K562 (cell line): Measurements from ENCODE around the gene SOBP. TPM values are rescaled to one million over a fixed set of nuclear protein-coding genes. Genes with fewer than 3 reads are reported as not detected.

Experiments
- ATAC-seq: fragments of 200-7000 bp; cut with Tn5 transposase; 3 replicates; pipeline ENCODE4 v1.9.1; 2020; ENCODE audit warnings: moderate library complexity
- BruUV-seq: library from RNA; stranded (reverse); fragments of 400-500 nt; replicated peaks from 2 replicates; lab custom pipeline; 2021; lab: Mats Ljungman, UMichigan
- CTCF ChIA-PET: fragments of 300-600 bp; formaldehyde crosslinking; extraction: SDS; loops from one replicate; lab custom pipeline; 2021; ENCODE audit warnings: low intra/inter-chr PET ratio; lab: Yijun Ruan, JAX
- POLR2A ChIA-PET: fragments of 300-600, 350-650 bp; sonication (Branson Sonifier 250); formaldehyde crosslinking; extraction: SDS; loops from one replicate; lab custom pipeline; 2021; ENCODE audit warnings: antibody characterized with exemption, inconsistent platforms; lab: Yijun Ruan, JAX
- DNase-seq, 4 experiments: peaks; one replicate each; pipeline versions ENCODE4 v3.0.0 to v3.0.0-alpha.2; 2011 to 2018; ENCODE audit warnings: low spot score in 3 of 4, mixed read lengths in 3 of 4; ENCODE audit errors: extremely low read depth in 1 of 4
- FAIRE-seq: peaks from 2 replicates; lab custom pipeline; 2011; peaks lifted over from hg19 to GRCh38; lab: Jason Lieb, UNC
- H2AFZ ChIP-seq: 2 replicates; pipeline ENCODE4 v1.6.0; 2011; ENCODE audit warnings: low read depth, low read length, control low read depth, inconsistent platforms
- H3K27ac ChIP-seq: fragments of 200-600 bp; 3 replicates; pipeline ENCODE4 v1.8.0; 2011; ENCODE audit warnings: low read depth, mild to moderate bottlenecking, control low read depth, inconsistent platforms, low read length, moderate library complexity, mixed read lengths; ENCODE audit errors: extremely low read depth
- H3K27me3 ChIP-seq, 2 experiments: fragments of 300-600 bp in 1 of 2; 2 replicates in 1 of 2; 3 replicates in 1 of 2; pipeline versions ENCODE4 v1.6.0 to v1.8.0; 2011; ENCODE audit warnings: inconsistent platforms in 2 of 2, low read length in 2 of 2, mild to moderate bottlenecking in 1 of 2, mixed read lengths in 1 of 2, moderate library complexity in 1 of 2; ENCODE audit not compliant: control insufficient read depth in 2 of 2, insufficient read depth in 2 of 2
- H3K36me3 ChIP-seq: fragments of 300-600 bp; 3 replicates; pipeline ENCODE4 v1.8.0; 2011; ENCODE audit warnings: mild to moderate bottlenecking, low read length, inconsistent platforms; ENCODE audit not compliant: control insufficient read depth, insufficient read depth
- H3K4me1 ChIP-seq, 2 experiments: fragments of 200-600 bp in 1 of 2; replicated peaks in 1 of 2; 2 replicates in 1 of 2; 3 replicates in 1 of 2; pipeline versions ENCODE4 v1.5.1 to v1.8.0; 2011; ENCODE audit warnings: inconsistent platforms in 2 of 2, low read length in 2 of 2, mild to moderate bottlenecking in 1 of 2, mixed read lengths in 1 of 2, moderate library complexity in 1 of 2; ENCODE audit not compliant: control insufficient read depth in 2 of 2, insufficient read depth in 2 of 2
- H3K4me2 ChIP-seq: 2 replicates; pipeline ENCODE4 v1.6.1; 2011; ENCODE audit warnings: low read length, control low read depth, inconsistent platforms, mixed read lengths; ENCODE audit not compliant: insufficient read depth
- H3K4me3 ChIP-seq: fragments of 200-600 bp; sonication (generic), shearing (Covaris generic); 2 replicates; pipeline ENCODE4 v1.5.1; 2016; ENCODE audit warnings: control low read depth, inconsistent platforms
- H3K79me2 ChIP-seq: fragments of 200-600 bp; 3 replicates; pipeline ENCODE4 v1.8.0; 2011; ENCODE audit warnings: low read length, inconsistent platforms; ENCODE audit not compliant: control insufficient read depth, insufficient read depth
- H3K9ac ChIP-seq, 2 experiments: 2 replicates each; pipeline versions ENCODE4 v1.6.0 to v1.6.1; 2011; ENCODE audit warnings: low read depth in 2 of 2, low read length in 2 of 2, control low read depth in 1 of 2, inconsistent platforms in 1 of 2, mild to moderate bottlenecking in 1 of 2, mixed read lengths in 1 of 2; ENCODE audit not compliant: insufficient read depth in 1 of 2
- H3K9me1 ChIP-seq: one replicate; pipeline ENCODE4 v1.6.0; 2011; ENCODE audit warnings: inconsistent platforms, mild to moderate bottlenecking, low read length, moderate library complexity; ENCODE audit not compliant: control insufficient read depth, insufficient read depth
- H3K9me3 ChIP-seq: replicated peaks from 2 replicates; pipeline ENCODE4 v1.5.1; 2011; ENCODE audit warnings: low read depth, low read length, inconsistent platforms; ENCODE audit not compliant: control insufficient read depth, insufficient read depth
- H4K20me1 ChIP-seq: replicated peaks from 2 replicates; pipeline ENCODE4 v1.6.1; 2011; ENCODE audit warnings: low read length, inconsistent platforms, mixed read lengths; ENCODE audit not compliant: control insufficient read depth, insufficient read depth
- CXXC5 ChIP-seq: fragments of 250-450 bp; sonication (Bioruptor Pico); IDR thresholded peaks from 2 replicates; pipeline ENCODE4 v1.8.0; 2022; ENCODE audit warnings: inconsistent platforms, mild to moderate bottlenecking, moderate library complexity
- FOXK1 ChIP-seq: sonication (generic); formaldehyde crosslinking; IDR thresholded peaks from 2 replicates; pipeline ENCODE4 v1.8.0; 2022; ENCODE audit warnings: missing genetic modification reagents, mild to moderate bottlenecking, borderline replicate concordance
- KAT2B ChIP-seq: IDR thresholded peaks from one replicate; pipeline ENCODE4 v1.6.1; 2012; ENCODE audit warnings: low read depth, mild to moderate bottlenecking, control low read depth, inconsistent platforms, low read length, moderate library complexity
- LEF1 ChIP-seq: fragments of 450-650 bp; IDR thresholded peaks from 2 replicates; pipeline ENCODE4 v1.6.1; 2016; ENCODE audit warnings: mild to moderate bottlenecking
- PCBP2 ChIP-seq: fragments of 200-400 bp; formaldehyde crosslinking; IDR thresholded peaks from 2 replicates; pipeline ENCODE4 v1.6.1; 2018; ENCODE audit warnings: low read length, low read depth, mild to moderate bottlenecking, moderate library complexity; ENCODE audit not compliant: poor library complexity, severe bottlenecking
- RB1 ChIP-seq: fragments of 450-650 bp; IDR thresholded peaks from 2 replicates; pipeline ENCODE4 v1.6.1; 2017; ENCODE audit warnings: low read depth, mild to moderate bottlenecking
- STAG1 ChIP-seq: sonication (generic); formaldehyde crosslinking; IDR thresholded peaks from 2 replicates; pipeline ENCODE4 v1.5.0; 2020; ENCODE audit warnings: missing genetic modification reagents, borderline replicate concordance
- ZNF253 ChIP-seq: fragments of 250-450 bp; sonication (Bioruptor Pico); conservative IDR thresholded peaks from 2 replicates; pipeline ENCODE4 v1.6.1; 2021; ENCODE audit warnings: mild to moderate bottlenecking
- ZNF354B ChIP-seq: fragments of 250-450 bp; sonication (Bioruptor Pico); IDR thresholded peaks from 2 replicates; pipeline ENCODE4 v1.4.0; 2020
- ZNF766 ChIP-seq: fragments of 200-800 bp; sonication (Bioruptor generic); conservative IDR thresholded peaks from 2 replicates; pipeline ENCODE4 v1.6.1; 2016; ENCODE audit warnings: missing genetic modification characterization, missing compliant biosample characterization
- whole genome bisulfite sequencing: fragments of 100-300 bp; shearing (Covaris generic); methylation state at CpG from one replicate; pipeline ENCODE4 v1.1.6; 2016; ENCODE audit warnings: low coverage, mixed read lengths; ENCODE audit not compliant: insufficient coverage; ENCODE audit errors: missing lambda C conversion rate; 5-methylcytosine and 5-hydroxymethylcytosine counted together
- in situ Hi-C: fragments of 300-500 bp; cut with MboI; formaldehyde crosslinking; loops from 4 replicates; pipeline ENCODE4 v1.15.0; 2018; ENCODE audit warnings: inconsistent platforms, mixed read lengths
- intact Hi-C: fragments of 100-400 bp; cut with micrococcal nuclease; formaldehyde crosslinking; loops from 2 replicates; pipeline ENCODE4 v1.14.2; 2022
- polyA plus RNA-seq, 8 experiments: library from polyadenylated mRNA; depleted of rRNA in 4 of 8; stranded (reverse) in 5 of 8; unstranded in 3 of 8; fragments of >200 nt; fragmentation: Nextera tagmentation in 2 of 8; fragmentation: Illumina TruSeq in 1 of 8; extraction: Ambion mirVana in 2 of 8; extraction: Trizol in 1 of 8; gene quantifications; 2 replicates each; pipeline versions ENCODE4 v1.2.1 to v1.2.3, GENCODE V29; 2011 to 2014; ENCODE audit warnings: inconsistent platforms in 1 of 8, missing spikeins in 1 of 8
- total RNA-seq, 7 experiments: library from RNA; depleted of rRNA in 6 of 7; stranded (reverse); fragments of >200 nt in 6 of 7; fragmentation: Illumina TruSeq in 2 of 7; extraction: Trizol in 2 of 7; gene quantifications; 2 replicates each; pipeline versions ENCODE4 v1.2.1 to v1.2.3, GENCODE V29; 2011 to 2021; ENCODE audit warnings: low replicate concordance in 1 of 7
- TF ChIP-seq, protein P1 (sequence below), 2 experiments: IDR thresholded peaks in 1 of 2; conservative IDR thresholded peaks in 1 of 2; 2 replicates each; pipeline ENCODE4 v1.6.1; 2016; ENCODE audit warnings: low read depth in 2 of 2, mild to moderate bottlenecking in 1 of 2, missing compliant biosample characterization in 1 of 2, missing genetic modification characterization in 1 of 2, moderate library complexity in 1 of 2
- TF ChIP-seq, protein P2 (sequence below): fragments of 250-450 bp; sonication (Bioruptor Pico); IDR thresholded peaks from 2 replicates; pipeline ENCODE4 v1.8.0; 2022; ENCODE audit warnings: inconsistent platforms

SOBP gene
- total and polyA plus RNA-seq, 9 of the 15 experiments (the other 6 are each of a cell fraction or from before 2014, with no cell fraction given): 0.16 TPM; not detected in 8

DNA sequence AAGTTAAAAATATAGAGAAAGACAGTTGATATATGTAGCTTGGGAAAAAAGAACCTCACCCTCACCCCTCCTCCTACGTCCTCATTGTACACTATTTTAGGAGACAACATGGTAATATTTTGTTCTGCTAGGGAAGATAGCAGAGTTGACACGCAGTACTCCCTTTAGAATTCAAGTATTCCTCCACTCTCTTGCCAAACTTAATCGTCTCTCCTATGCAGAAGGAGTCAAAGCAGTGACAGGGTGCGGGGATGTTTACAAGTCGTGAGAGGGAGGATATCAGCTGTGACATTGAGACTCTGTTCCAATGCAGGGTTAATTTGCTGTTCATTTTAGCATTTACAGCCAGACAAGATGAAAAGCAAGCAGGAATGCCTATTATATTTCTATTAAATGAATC is 97.5 kb downstream of the SOBP start (continued):
- TF ChIP-seq FOXK1 (CRISPR knock-in tag): no peak
- TF ChIP-seq RB1: no peak
- TF ChIP-seq, all 486 proteins: peak for 0

GRCh38 chr6:107589199-107589598 is 99.3 kb downstream of the SOBP start:
- Histone ChIP-seq H3K4me1 (no peaks in the 10 kb centered on the region), H3K27me3 (peaks cover 8 to 12% of the 10 kb centered on the region in 2 experiments; a peak in 4 of 5 replicates), H3K4me2 (no peak overlapping the region), H3K27ac (no peak overlapping the region), H3K9me3 (no peaks in the 10 kb centered on the region), H3K4me3 (no peak overlapping the region), H4K20me1 (no peaks in the 10 kb centered on the region; the same call in 1 of the 2 replicates), H3K36me3 (no peaks in the 10 kb centered on the region), H3K9ac (no peak overlapping the region), H3K9me1 (no peaks in the 10 kb centered on the region), H2AFZ (no peak overlapping the region), H3K79me2 (no peaks in the 10 kb centered on the region)
- no peak for ATAC-seq
- BruUV-seq: no TSS peak
- 2% methylated on average over 5 of the region's 5 CpGs for WGBS
- POLR2A ChIA-PET: interaction anchor here (1.5 to 2.1 kb wide), 2 partner anchors 9 to 10 kb away, joined by 3 to 4 read pairs; no protein-coding TSS in a partner anchor
- in situ Hi-C loops: no loop called here
- no peak for DNase-seq
- CTCF ChIA-PET: no interaction called here
- intact Hi-C loops: no loop called here
- FAIRE-seq: no peak
- TF ChIP-seq, protein P1, sequence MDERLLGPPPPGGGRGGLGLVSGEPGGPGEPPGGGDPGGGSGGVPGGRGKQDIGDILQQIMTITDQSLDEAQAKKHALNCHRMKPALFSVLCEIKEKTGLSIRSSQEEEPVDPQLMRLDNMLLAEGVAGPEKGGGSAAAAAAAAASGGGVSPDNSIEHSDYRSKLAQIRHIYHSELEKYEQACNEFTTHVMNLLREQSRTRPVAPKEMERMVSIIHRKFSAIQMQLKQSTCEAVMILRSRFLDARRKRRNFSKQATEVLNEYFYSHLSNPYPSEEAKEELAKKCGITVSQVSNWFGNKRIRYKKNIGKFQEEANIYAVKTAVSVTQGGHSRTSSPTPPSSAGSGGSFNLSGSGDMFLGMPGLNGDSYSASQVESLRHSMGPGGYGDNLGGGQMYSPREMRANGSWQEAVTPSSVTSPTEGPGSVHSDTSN (CRISPR knock-in tag; IDR thresholded peaks at IDR 0.05; ENCODE audit: low read depth): no peak
- TF ChIP-seq, protein P1 (tag; conservative IDR thresholded peaks at IDR 0.05; ENCODE audit: low read depth): no peak
- TF ChIP-seq STAG1 (CRISPR knock-in tag) (no peak), ZNF253 (CRISPR knock-in tag) (no peak), LEF1 (no peak), KAT2B (no peak), ZNF766 (CRISPR knock-in tag) (no peak), CXXC5 (no peak), ZNF354B (CRISPR knock-in tag) (no peak), PCBP2 (no peak)
- TF ChIP-seq, protein P2, sequence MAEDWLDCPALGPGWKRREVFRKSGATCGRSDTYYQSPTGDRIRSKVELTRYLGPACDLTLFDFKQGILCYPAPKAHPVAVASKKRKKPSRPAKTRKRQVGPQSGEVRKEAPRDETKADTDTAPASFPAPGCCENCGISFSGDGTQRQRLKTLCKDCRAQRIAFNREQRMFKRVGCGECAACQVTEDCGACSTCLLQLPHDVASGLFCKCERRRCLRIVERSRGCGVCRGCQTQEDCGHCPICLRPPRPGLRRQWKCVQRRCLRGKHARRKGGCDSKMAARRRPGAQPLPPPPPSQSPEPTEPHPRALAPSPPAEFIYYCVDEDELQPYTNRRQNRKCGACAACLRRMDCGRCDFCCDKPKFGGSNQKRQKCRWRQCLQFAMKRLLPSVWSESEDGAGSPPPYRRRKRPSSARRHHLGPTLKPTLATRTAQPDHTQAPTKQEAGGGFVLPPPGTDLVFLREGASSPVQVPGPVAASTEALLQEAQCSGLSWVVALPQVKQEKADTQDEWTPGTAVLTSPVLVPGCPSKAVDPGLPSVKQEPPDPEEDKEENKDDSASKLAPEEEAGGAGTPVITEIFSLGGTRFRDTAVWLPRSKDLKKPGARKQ (CRISPR knock-in tag): no peak
